HG03045 (cell line): ENCODE results near the gene TNN.
"Not testable (repeated sequence)": the region's sequence is repeated elsewhere in the genome, so short reads cannot be mapped to it uniquely, and the experiment has no call there.

Experiments used
- ATAC-seq: cut with Tn5 transposase; IDR thresholded peaks from one replicate; pipeline ENCODE4 v1.9.1; 2021; ENCODE audit warnings: mild to moderate bottlenecking, moderate library complexity; ENCODE audit not compliant: unreplicated experiment

The TNN gene

GRCh38 chr1:175071276-175071943 is 3.8 kb downstream of the TNN start:
- ATAC-seq: no peak

DNA sequence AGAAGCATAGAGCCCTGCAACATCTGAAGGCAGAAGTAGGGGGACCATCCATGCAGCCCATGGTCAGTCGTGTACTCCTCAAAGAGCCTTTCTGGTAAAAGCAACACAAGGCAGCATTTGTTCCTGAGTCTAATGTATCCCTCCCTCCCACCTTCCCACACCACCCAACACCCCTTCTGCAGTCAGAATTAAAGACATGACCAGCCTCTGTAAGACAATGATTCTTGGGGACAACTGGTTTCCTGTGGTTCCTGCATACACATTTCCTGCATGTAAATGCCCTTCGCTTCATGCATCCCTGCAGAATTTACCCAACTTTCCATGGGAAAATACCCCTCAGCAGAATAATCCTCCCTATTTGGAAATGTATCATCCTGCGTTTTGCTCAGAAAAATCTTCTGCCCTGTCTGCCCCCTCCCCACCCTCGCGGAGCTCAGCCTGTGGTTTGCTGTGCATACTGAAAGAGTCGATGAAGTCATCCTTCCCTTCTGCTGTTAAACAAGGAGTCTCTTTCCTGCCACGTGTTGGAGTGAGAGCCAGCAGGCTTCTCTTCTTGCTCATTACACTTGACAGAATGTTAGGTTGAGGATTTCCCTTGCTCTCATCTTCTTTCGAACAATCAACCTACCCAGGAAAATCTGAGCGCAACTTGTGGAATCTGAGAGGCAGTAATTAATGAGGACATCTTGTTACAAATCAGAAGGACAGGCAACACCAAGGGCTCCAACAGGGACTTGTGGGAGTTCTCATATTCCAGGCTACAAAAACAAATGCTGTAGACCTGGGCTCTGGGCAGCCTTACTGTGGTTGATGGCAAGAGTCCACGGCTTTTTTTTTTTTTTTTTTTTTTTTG is 4.7 kb downstream of the TNN start:
- ATAC-seq: no peak

- no peak for ATAC-seq
These were observed 5.4 kb downstream of the TNN start for GRCh38 chr1:175073061-175073460.

DNA sequence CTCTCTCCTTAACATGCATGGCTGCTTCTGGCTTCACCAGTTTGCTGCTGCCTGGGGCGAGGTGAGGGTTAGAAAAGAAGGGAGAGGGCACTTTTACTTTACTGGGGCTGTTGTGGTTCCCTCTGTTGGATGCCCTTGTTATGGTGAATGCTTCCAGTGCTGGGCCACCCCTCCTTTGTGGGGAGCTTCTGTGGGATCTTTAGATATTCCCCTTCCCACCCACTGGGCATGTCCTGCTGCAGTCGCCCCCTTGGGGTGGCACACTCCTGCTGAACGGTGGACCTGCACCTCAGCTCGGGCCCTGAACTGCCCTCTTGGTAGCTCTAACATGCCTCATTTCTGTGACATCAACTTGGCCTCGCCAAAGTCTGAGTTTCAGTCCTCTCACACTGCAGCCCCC is 6.0 kb downstream of the TNN start:
- ATAC-seq: no peak

GRCh38 chr1:175075572-175076568 is 8.2 kb downstream of the TNN start:
- no peak for ATAC-seq

DNA sequence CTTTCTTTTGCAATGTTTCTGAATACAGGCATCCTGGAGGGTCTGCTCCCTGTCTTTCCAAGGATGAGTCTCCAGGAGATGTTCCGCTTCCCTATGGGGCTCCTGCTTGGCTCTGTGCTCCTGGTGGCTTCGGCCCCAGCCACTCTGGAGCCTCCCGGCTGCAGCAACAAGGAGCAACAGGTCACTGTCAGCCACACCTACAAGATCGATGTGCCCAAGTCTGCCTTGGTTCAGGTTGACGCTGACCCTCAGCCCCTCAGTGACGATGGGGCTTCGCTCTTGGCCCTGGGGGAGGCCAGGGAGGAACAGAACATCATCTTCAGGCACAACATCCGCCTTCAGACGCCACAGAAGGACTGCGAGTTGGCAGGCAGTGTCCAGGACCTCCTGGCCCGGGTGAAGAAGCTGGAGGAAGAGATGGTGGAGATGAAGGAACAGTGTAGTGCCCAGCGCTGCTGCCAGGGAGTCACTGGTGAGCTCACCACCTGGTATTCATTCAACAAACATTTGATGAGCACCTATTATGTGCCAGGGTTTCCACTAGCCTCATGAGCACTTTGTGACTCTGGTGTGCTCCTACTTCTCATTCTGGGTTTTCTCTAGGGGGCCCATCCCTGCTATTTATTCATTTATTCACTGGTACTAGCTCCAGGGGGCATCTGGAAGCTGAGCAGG is 9.9 kb downstream of the TNN start:
- no peak for ATAC-seq

GRCh38 chr1:175078629-175079028 is 11.0 kb downstream of the TNN start:
- ATAC-seq: no peak

DNA sequence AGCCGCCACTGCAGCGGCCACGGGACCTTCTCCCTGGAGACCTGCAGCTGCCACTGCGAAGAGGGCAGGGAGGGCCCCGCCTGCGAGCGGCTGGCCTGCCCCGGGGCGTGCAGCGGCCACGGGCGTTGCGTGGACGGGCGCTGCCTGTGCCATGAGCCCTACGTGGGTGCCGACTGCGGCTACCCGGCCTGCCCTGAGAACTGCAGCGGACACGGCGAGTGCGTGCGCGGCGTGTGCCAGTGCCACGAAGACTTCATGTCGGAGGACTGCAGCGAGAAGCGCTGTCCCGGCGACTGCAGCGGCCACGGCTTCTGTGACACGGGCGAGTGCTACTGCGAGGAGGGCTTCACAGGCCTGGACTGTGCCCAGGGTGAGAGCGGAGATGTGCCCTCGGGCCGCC is 11.7 kb downstream of the TNN start:
- no peak for ATAC-seq

- no peak for ATAC-seq
These were observed 12.4 kb downstream of the TNN start for GRCh38 chr1:175080030-175080429.

GRCh38 chr1:175081983-175082382 is 14.3 kb downstream of the TNN start:
- ATAC-seq: no peak

- no peak for ATAC-seq
These were observed 20.9 kb downstream of the TNN start for GRCh38 chr1:175088525-175088951.

GRCh38 chr1:175089136-175089718 is 21.6 kb downstream of the TNN start:
- ATAC-seq: no peak

GRCh38 chr1:175090780-175091179 is 23.1 kb downstream of the TNN start:
- ATAC-seq: no peak

- ATAC-seq: no peak
These were observed 27.0 kb downstream of the TNN start for GRCh38 chr1:175094626-175095025.

- ATAC-seq: no peak
These were observed 27.4 kb downstream of the TNN start for GRCh38 chr1:175095069-175095468.

DNA sequence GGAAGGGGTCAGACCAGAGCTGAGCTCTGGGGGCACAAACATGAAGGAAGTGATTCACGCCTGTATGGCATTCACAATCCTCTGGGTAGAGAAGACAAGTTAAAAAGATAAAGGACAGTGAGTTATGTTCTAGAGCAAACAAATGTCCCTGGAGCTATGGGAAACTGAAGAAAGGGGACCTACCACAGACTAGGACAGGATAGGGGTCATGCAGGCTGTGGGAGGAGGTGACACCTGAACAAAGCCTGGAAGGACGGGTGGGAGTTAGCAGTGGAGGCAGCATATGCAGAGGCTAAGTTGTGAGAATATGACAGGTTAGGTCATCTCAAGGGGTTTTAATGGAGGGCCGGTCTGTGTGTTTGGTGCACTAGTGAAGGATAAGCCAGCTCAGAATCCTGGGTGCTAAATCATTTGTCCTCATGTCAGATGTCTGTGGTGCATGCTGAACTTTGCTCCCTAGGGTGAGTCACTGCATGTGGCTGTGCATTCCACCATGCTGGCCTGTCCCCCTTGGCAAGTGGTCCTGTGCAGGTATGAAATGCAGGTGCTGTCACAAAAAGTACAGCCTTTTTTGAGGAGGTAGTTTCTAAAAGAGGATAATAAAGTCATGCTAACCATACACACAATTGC is 28.5 kb downstream of the TNN start:
- no peak for ATAC-seq

GRCh38 chr1:175097361-175097760 is 29.7 kb downstream of the TNN start:
- ATAC-seq: no peak

DNA sequence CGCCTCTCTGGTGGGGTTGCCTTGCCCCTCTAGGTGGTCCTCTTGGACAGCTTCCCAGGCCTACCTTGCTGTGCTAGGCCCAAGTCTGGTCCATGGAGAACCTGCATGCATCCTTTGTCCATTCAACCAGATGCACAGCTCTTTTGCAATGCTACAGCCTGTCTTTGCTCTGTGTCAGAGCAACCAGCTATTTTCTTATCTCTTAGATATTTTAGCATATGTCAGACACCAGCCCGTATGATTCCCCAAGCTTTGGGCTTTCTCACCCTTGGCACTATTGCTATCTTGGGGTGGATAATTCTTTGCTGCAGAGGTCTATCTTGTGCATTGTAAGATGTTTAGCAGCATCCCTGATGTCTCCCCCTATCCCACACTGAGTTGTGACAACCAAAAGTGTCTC is 32.3 kb downstream of the TNN start:
- no peak for ATAC-seq

- ATAC-seq: not testable (repeated sequence)
These were observed 34.5 kb downstream of the TNN start for GRCh38 chr1:175102166-175102565.

- not testable (repeated sequence) for ATAC-seq
These were observed 38.9 kb downstream of the TNN start for GRCh38 chr1:175106536-175106935.
